Endodermal cell (in vitro differentiated cells): ENCODE results near the gene YY1. TPM values are rescaled to one million over a fixed set of nuclear protein-coding genes. Genes with fewer than 3 reads are reported as not detected.

Experiments
- DNase-seq: peaks from one replicate; pipeline ENCODE4 v3.0.0-alpha.2; 2017
- H3K27ac ChIP-seq: 2 replicates; pipeline ENCODE4 v1.5.1; 2013; ENCODE audit warnings: mild to moderate bottlenecking, low read depth, low read length, moderate library complexity
- H3K27me3 ChIP-seq: 2 replicates; pipeline ENCODE4 v1.6.1; 2013; ENCODE audit warnings: mild to moderate bottlenecking, low read length, moderate library complexity; ENCODE audit not compliant: insufficient read depth, control insufficient read depth, poor library complexity, severe bottlenecking
- H3K36me3 ChIP-seq: 2 replicates; pipeline ENCODE4 v1.7.0; 2013; ENCODE audit warnings: mild to moderate bottlenecking, low read length, moderate library complexity; ENCODE audit not compliant: control insufficient read depth, insufficient read depth
- H3K4me1 ChIP-seq: one replicate; pipeline ENCODE4 v1.7.0; 2013; ENCODE audit warnings: low read length; ENCODE audit not compliant: control insufficient read depth, insufficient read depth
- H3K4me3 ChIP-seq: 2 replicates; pipeline ENCODE4 v1.5.1; 2013; ENCODE audit warnings: mild to moderate bottlenecking, low read length, moderate library complexity
- H3K9ac ChIP-seq: 2 replicates; pipeline ENCODE4 v1.6.1; 2013; ENCODE audit warnings: mild to moderate bottlenecking, low read length, moderate library complexity; ENCODE audit not compliant: poor library complexity, severe bottlenecking; ENCODE audit errors: extremely low read depth
- H3K9me3 ChIP-seq: 2 replicates; pipeline ENCODE4 v1.6.1; 2013; ENCODE audit warnings: mild to moderate bottlenecking, low read length, moderate library complexity; ENCODE audit not compliant: control insufficient read depth
- H3K27ac Mint-ChIP-seq: 2 replicates; pipeline ENCODE4 v1.8.0; 2020; ENCODE audit warnings: mixed read lengths
- H3K27me3 Mint-ChIP-seq: 2 replicates; pipeline ENCODE4 v1.8.0; 2021; ENCODE audit warnings: mild to moderate bottlenecking, mixed read lengths; ENCODE audit not compliant: insufficient read depth
- H3K36me3 Mint-ChIP-seq: 2 replicates; pipeline ENCODE4 v1.8.0; 2020; ENCODE audit warnings: low read depth, mixed read lengths
- H3K4me1 Mint-ChIP-seq: 2 replicates; pipeline ENCODE4 v1.8.0; 2020; ENCODE audit warnings: mixed read lengths
- H3K4me3 Mint-ChIP-seq: 2 replicates; pipeline ENCODE4 v1.8.0; 2020; ENCODE audit warnings: mild to moderate bottlenecking, moderate library complexity, mixed read lengths
- H3K9me3 Mint-ChIP-seq: 2 replicates; pipeline ENCODE4 v1.8.0; 2020; ENCODE audit warnings: mild to moderate bottlenecking, mixed read lengths
- CTCF ChIP-seq: fragments of 200-600 bp; sonication (generic); conservative IDR thresholded peaks from 2 replicates; pipeline ENCODE4 v1.5.0; 2021; ENCODE audit warnings: antibody characterized with exemption, mild to moderate bottlenecking
- WGBS, 2 experiments: methylation state at CpG; one replicate each; pipeline versions ENCODE4 v1.1.5 to v1.1.7; 2013; ENCODE audit warnings: missing lambda C conversion rate in 2 of 2, mixed read lengths in 1 of 2; ENCODE audit not compliant: insufficient coverage in 1 of 2, insufficient read length in 1 of 2; 5-methylcytosine and 5-hydroxymethylcytosine counted together
- total RNA-seq, 2 donors: library from RNA; stranded (reverse); fragmentation: NEBNext Ultra II Directional in 1 of 2; extraction: Animal tissue kit (Norgen Biotek cat#: 25700) in 1 of 2; gene quantifications; 2 replicates in 1 of 2; 3 replicates in 1 of 2; pipeline ENCODE4 v1.2.1, GENCODE V29; 2021

The YY1 gene
- total RNA-seq, 2 donors from 2014 or later: 94.8 to 103 TPM

- Histone ChIP-seq H3K27ac (no peak overlapping the region), H3K36me3 (peaks cover 13% of the 10 kb centered on the region), H3K4me3 (no peak overlapping the region), H3K4me1 (no peaks in the 10 kb centered on the region), H3K9me3 (no peaks in the 10 kb centered on the region), H3K9ac (no peak overlapping the region), H3K27me3 (no peaks in the 10 kb centered on the region)
- H3K4me3 Mint-ChIP-seq: no peak overlapping the region
- peaks cover 3% of the 10 kb centered on the region for H3K27me3 Mint-ChIP-seq
- peaks cover 2% of the 10 kb centered on the region for H3K36me3 Mint-ChIP-seq
- no peaks in the 10 kb centered on the region for H3K9me3 Mint-ChIP-seq
- 93 to 96% methylated on average over 23 to 32 of the region's 32 CpGs for WGBS, 2 experiments
- peak; percentile 46 for DNase-seq
- no peak overlapping the region for H3K27ac Mint-ChIP-seq
- peaks cover 2% of the 10 kb centered on the region for H3K4me1 Mint-ChIP-seq
- no peak for TF ChIP-seq CTCF
Measured at GRCh38 chr14:100328495-100329163, 89.7 kb downstream of the YY1 start.

- no peaks in the 10 kb centered on the region for H3K4me1 ChIP-seq
- no peaks in the 10 kb centered on the region for H3K27me3 ChIP-seq
- H3K9me3 ChIP-seq: no peaks in the 10 kb centered on the region
- H3K9ac ChIP-seq: no peak overlapping the region
- DNase-seq: no peak
- H3K4me1 Mint-ChIP-seq: no peaks in the 10 kb centered on the region
- H3K4me3 ChIP-seq: no peak overlapping the region
- H3K27ac Mint-ChIP-seq: no peak overlapping the region
- no peak overlapping the region for H3K4me3 Mint-ChIP-seq
- H3K27ac ChIP-seq: no peak overlapping the region
- no peak for TF ChIP-seq CTCF
- peaks cover 19% of the 10 kb centered on the region for H3K36me3 ChIP-seq
- H3K27me3 Mint-ChIP-seq: peaks cover 3% of the 10 kb centered on the region
- WGBS, 2 experiments: 88 to 89% methylated on average over 26 to 36 of the region's 36 CpGs
- peaks cover 7% of the 10 kb centered on the region for H3K36me3 Mint-ChIP-seq
- no peaks in the 10 kb centered on the region for H3K9me3 Mint-ChIP-seq
Measured at GRCh38 chr14:100329233-100330006, 90.5 kb downstream of the YY1 start.

GRCh38 chr14:100330007-100330344 is 91.0 kb downstream of the YY1 start:
- H3K4me3 Mint-ChIP-seq: no peak overlapping the region
- no peaks in the 10 kb centered on the region for H3K9me3 Mint-ChIP-seq

More at GRCh38 chr14:100330007-100330344, 91.0 kb downstream of the YY1 start:
- no peaks in the 10 kb centered on the region for H3K27me3 Mint-ChIP-seq
- H3K27ac Mint-ChIP-seq: no peak overlapping the region
- H3K4me1 ChIP-seq: no peaks in the 10 kb centered on the region
- H3K36me3 ChIP-seq: peaks cover 24% of the 10 kb centered on the region
- WGBS, 2 experiments: 90 to 100% methylated on average over 5 to 11 of the region's 11 CpGs
- H3K27ac ChIP-seq: no peak overlapping the region
- H3K9me3 ChIP-seq: no peaks in the 10 kb centered on the region
- H3K27me3 ChIP-seq: no peaks in the 10 kb centered on the region
- DNase-seq: no peak
- H3K9ac ChIP-seq: no peak overlapping the region
- H3K4me3 ChIP-seq: no peak overlapping the region
- H3K4me1 Mint-ChIP-seq: no peaks in the 10 kb centered on the region
- TF ChIP-seq CTCF: no peak
- peaks cover 13% of the 10 kb centered on the region for H3K36me3 Mint-ChIP-seq
